ENCODE results near the gene SPO11.
A peak's percentile ranks its signal among the peaks of the same experiment; 100 is the strongest.

Gene SPO11

GRCh38 chr20:57310821-57311514 lies 18.6 kb upstream of the SPO11 start:
- DNase-seq (ENCODE audit: low spot score) = no peak

GRCh38 chr20:57312138-57312537 lies 17.5 kb upstream of the SPO11 start:
- no peak for DNase-seq (ENCODE audit: low spot score)

DNA sequence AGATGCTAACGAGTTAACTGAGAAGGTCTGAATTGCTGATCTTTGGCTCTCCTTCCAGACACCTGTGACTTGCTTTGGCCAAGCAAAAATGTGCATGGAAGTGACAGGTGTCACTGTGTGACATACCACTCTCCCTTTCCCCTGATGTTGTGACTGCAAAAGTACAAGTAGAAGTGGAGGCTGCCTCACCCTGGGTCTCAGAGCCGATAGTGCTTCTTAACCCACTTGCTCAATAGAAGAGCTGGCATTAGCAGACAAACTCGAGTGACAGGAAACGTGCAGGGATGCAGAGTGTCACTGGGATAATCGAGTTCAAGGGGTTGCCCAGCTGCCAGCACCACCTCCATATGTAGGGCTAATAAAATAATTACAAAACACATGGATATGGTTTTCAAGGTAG lies 16.4 kb upstream of the SPO11 start:
- no peak for DNase-seq (ENCODE audit: low spot score)

DNA sequence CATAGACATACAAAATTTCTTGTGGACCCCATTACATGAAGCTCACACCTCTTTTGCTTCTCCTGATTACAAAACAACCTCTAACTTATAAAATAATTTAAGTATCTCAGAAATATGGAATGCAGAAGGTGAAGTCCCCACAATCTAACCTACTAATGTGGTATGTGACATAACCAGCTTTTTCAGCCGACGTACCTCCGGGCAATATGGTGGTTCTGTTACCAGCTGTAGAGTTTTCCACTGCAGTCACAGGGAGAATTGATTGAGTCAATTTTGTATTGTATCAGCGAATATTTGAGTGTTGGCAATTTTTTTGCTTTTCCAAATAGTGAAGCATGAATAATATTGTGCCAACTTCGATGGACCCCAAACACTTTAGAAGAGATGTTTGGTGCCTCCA lies 15.7 kb upstream of the SPO11 start:
- no peak for DNase-seq (ENCODE audit: low spot score)

GRCh38 chr20:57315083-57315975 lies 14.3 kb upstream of the SPO11 start:
- no peak for DNase-seq (ENCODE audit: low spot score)

- DNase-seq (ENCODE audit: low spot score) = no peak
Observed at GRCh38 chr20:57315976-57316480, 13.6 kb upstream of the SPO11 start.

- DNase-seq (ENCODE audit: low spot score) = no peak
Observed at GRCh38 chr20:57316795-57317201, 12.8 kb upstream of the SPO11 start.

- DNase-seq (ENCODE audit: low spot score) = no peak
Observed at GRCh38 chr20:57317316-57317788, 12.3 kb upstream of the SPO11 start.

DNA sequence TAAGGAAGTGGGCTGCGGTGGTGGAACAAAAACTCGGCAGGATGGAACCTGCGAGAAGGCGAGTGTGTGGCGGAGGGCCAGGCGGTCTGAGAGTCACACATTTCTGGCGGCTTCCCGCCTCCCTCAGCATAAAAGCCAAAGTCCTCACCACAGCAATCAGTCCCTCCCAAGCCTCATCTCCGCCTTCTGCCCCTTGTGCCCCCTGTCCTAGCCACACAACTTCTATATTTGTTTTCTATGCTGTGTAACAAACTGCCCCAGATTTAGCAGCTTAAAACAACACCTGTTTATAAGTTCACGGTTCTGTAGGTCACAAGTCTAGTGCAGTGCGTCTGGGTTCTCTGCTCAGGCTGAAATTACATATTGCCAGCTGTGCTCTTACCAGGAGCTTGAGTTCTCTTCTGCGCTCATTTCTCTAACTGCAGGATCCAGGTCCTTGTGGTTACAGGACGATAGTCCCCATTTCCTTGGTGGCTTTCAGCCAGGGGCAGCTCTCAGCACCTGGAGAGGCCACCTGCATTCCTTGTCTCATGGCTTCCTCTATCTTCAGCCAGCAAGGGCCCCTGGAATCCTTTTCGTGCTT lies 11.7 kb upstream of the SPO11 start:
- no peak for DNase-seq (ENCODE audit: low spot score)

DNA sequence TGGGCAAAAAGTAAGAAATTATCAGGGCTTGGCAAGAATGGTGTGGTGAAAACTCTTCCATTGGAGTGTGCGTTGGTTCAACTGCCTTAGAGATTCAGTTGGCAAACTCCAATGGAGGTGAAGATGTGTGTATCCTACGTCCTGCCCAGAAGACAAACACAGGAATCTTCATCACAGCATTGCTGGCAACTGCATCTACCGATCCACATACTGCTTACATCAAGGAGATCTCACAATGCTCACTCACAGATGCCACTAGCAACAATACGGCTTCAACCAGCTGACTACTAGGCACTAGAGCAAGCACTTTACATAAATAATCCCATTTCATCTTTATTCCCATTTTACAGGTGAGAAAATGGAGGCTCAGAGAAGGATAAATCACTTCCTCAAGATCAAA lies 10.0 kb upstream of the SPO11 start:
- DNase-seq (ENCODE audit: low spot score) = no peak

GRCh38 chr20:57320358-57320757 lies 9.2 kb upstream of the SPO11 start:
- DNase-seq (ENCODE audit: low spot score) = no peak

DNA sequence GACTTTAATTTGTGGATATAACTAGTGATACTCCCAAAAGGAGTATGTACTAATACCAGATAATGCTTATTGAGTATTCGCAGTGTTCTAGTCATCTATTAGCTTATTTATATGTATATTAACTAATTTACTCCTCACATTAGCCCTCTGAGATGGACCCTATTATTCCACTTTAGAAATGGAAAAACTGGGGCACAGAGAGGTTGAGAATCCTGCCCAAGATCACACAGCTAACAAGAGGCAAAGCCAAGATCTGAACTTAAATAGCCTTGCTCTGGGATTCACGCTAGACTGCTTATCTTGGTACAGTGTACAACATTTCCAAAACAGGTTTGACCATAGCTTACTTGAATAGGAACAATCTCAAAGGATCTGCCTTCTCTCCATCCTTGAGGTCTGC lies 8.5 kb upstream of the SPO11 start:
- DNase-seq (ENCODE audit: low spot score) = no peak

- DNase-seq (ENCODE audit: low spot score) = no peak
Observed at GRCh38 chr20:57322476-57322875, 7.1 kb upstream of the SPO11 start.

DNA sequence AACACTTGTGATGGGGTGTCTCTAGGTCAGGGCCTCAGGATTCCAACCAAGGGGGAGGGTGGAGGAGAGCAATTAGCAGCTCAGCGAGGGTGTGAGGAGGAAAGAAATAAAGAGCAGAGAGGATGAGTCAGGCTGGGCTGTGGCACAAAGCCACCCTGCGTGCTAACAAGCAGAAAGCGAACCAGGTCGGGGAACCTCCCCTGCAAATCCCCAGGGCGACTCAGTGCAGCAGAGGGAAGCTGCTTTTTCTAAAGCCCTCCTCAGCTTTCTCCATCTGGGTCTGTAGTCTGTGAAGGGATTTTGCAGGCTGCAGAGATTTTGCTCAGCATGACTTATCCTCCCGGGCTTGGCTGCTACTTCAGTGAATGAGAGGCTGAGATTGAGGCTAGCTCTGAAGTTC lies 6.6 kb upstream of the SPO11 start:
- peak; percentile 69 for DNase-seq (ENCODE audit: low spot score)

- DNase-seq (ENCODE audit: low spot score) = no peak
Observed at GRCh38 chr20:57325632-57326356, 3.8 kb upstream of the SPO11 start.

GRCh38 chr20:57326667-57327455 lies 2.7 kb upstream of the SPO11 start:
- DNase-seq (ENCODE audit: low spot score) = no peak

GRCh38 chr20:57327820-57328219 lies 1.8 kb upstream of the SPO11 start:
- no peak for DNase-seq (ENCODE audit: low spot score)

DNA sequence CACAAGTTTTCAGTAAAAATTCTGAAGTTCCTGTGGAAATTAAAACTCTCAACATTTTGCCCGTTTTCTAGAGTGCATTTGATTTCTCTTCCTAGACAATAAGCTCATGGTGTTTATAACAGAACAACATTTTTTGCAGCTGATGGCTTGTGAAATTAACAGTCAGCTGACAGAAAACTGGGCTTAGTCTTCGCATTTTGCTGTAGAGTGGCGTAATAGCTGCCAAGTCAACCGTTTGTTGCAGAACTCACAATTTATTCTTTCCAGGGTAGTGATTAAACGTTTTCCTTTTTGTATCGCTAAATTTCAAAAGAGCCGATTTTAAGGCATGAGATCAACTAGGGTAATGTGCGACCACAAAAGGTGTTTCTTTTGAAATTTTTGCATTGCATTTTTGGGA lies 1.4 kb downstream of the SPO11 start:
- DNase-seq (ENCODE audit: low spot score) = no peak

DNA sequence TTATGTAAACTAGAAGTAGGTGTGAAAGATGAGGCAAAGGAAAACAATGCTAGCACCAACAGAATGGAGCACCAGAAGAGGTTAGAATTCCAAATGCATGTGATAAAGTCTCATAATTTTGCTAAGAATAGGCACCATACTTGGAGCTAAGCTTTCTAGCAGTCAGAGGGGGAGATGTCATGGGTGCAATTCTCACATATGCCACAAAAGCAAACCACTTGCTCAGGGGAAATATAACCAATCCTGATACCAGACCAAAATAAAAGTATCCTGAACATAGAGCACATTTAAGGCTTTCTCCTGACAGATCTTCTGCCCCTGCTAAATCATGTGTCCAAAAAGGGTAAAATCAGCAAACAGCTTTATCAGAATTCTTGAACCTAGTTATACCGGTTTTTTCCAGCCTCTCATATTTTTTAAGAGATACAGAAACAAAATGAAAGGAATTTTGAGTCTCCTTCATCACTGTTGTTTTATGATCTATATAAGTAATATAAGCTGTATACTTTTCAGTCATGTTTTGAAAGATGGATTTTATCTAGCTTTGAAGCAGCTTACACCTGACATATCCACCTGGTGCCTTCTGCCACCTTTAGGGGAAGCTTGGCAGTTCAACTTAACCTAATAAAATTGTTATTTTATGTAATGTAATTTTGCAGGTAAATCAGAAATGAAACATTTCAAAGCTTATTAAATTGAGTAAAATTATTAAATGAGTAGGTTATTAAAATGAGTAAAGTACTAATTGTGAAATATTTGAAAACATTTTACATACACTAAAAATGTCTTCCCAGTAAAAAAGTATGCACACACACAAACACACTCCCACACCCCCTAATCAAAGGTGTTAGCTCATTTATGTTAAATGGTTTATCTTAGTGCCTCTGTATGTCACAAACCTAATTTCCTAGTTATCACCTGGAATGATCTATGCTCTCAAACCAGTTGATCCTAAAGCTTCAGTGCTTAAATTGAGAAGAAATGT lies 2.8 kb downstream of the SPO11 start:
- DNase-seq (ENCODE audit: low spot score) = no peak

GRCh38 chr20:57335392-57335791 lies 5.8 kb downstream of the SPO11 start:
- no peak for DNase-seq (ENCODE audit: low spot score)
